GM12892 (cell line): ENCODE results near the gene KRABD2.

Experiments used
- POLR2A ChIP-seq: IDR thresholded peaks from 2 replicates; pipeline ENCODE4 v1.6.1; 2011; ENCODE audit warnings: low read depth, low read length, control low read depth
- POLR2AphosphoS5 ChIP-seq: IDR thresholded peaks from 2 replicates; pipeline ENCODE4 v1.6.1; 2011; ENCODE audit warnings: low read depth, low read length, control low read depth

- TF ChIP-seq POLR2A: no peak
- no peak for TF ChIP-seq POLR2AphosphoS5
These were observed 37.0 kb downstream of the KRABD2 start, which contains the start of gene ODF4 for GRCh38 chr17:8339540-8339939.
